HepG2 (cell line): ENCODE data around the gene COX14. TPM values are rescaled to one million over a fixed set of nuclear protein-coding genes. Genes with fewer than 3 reads are reported as not detected.
A peak's percentile ranks its signal among the peaks of the same experiment; 100 is the strongest.

Experiments used
- ARID5B ChIP-seq: IDR thresholded peaks from 2 replicates; pipeline ENCODE4 v1.4.0; 2020; ENCODE audit warnings: mild to moderate bottlenecking, missing genetic modification reagents
- CREM ChIP-seq, 2 experiments: sonication (generic) in 1 of 2; formaldehyde crosslinking in 1 of 2; IDR thresholded peaks; 2 replicates each; pipeline versions ENCODE4 v1.4.0 to v1.6.1; 2016 to 2020; ENCODE audit warnings: antibody characterized with exemption in 1 of 2, mild to moderate bottlenecking in 1 of 2, missing genetic modification reagents in 1 of 2
- ELF4 ChIP-seq: sonication (generic); formaldehyde crosslinking; IDR thresholded peaks from 2 replicates; pipeline ENCODE4 v1.5.0; 2020; ENCODE audit warnings: missing genetic modification reagents, mild to moderate bottlenecking, moderate library complexity, borderline replicate concordance
- FOSL1 ChIP-seq: sonication (generic); formaldehyde crosslinking; IDR thresholded peaks from 2 replicates; pipeline ENCODE4 v1.9.0; 2021; ENCODE audit warnings: missing genetic modification reagents, borderline replicate concordance
- HDAC2 ChIP-seq: sonication (generic); formaldehyde crosslinking; IDR thresholded peaks from 2 replicates; pipeline ENCODE4 v1.4.0; 2020; ENCODE audit warnings: missing genetic modification reagents
- HHEX ChIP-seq: IDR thresholded peaks from 2 replicates; pipeline ENCODE4 v1.6.1; 2016; ENCODE audit warnings: control low read depth
- NCOR1 ChIP-seq: fragments of 200-600 bp; sonication (generic); IDR thresholded peaks from 2 replicates; pipeline ENCODE4 v1.7.0; 2017; ENCODE audit warnings: antibody characterized with exemption, low read length, borderline replicate concordance
- PAWR ChIP-seq: sonication (generic); formaldehyde crosslinking; IDR thresholded peaks from 2 replicates; pipeline ENCODE4 v1.4.0; 2020; ENCODE audit warnings: missing genetic modification reagents, mild to moderate bottlenecking, borderline replicate concordance
- PRMT3 ChIP-seq: sonication (generic); formaldehyde crosslinking; IDR thresholded peaks from 2 replicates; pipeline ENCODE4 v1.8.1; 2022; ENCODE audit warnings: low read depth, mild to moderate bottlenecking, moderate library complexity, missing genetic modification reagents, borderline replicate concordance
- REL ChIP-seq: sonication (generic); formaldehyde crosslinking; conservative IDR thresholded peaks from 2 replicates; pipeline ENCODE4 v1.8.0; 2022; ENCODE audit warnings: mild to moderate bottlenecking, missing genetic modification reagents, moderate library complexity
- SALL1 ChIP-seq: sonication (generic); formaldehyde crosslinking; IDR thresholded peaks from 2 replicates; pipeline ENCODE4 v1.8.0; 2022; ENCODE audit warnings: mild to moderate bottlenecking, missing genetic modification reagents
- SMAD1 ChIP-seq: sonication (generic); formaldehyde crosslinking; IDR thresholded peaks from 2 replicates; pipeline ENCODE4 v1.4.0; 2020; ENCODE audit warnings: missing genetic modification reagents, low read depth, mild to moderate bottlenecking, borderline replicate concordance
- SSRP1 ChIP-seq: IDR thresholded peaks from 2 replicates; pipeline ENCODE4 v1.6.1; 2016; ENCODE audit warnings: control low read depth
- TAF1 ChIP-seq: sonication (generic); formaldehyde crosslinking; IDR thresholded peaks from 2 replicates; pipeline ENCODE4 v1.4.0; 2020; ENCODE audit warnings: missing genetic modification reagents
- TARDBP ChIP-seq: sonication (generic); formaldehyde crosslinking; IDR thresholded peaks from 2 replicates; pipeline ENCODE4 v1.8.0; 2022; ENCODE audit warnings: mild to moderate bottlenecking, missing genetic modification reagents
- ZNF124 ChIP-seq: sonication (generic); formaldehyde crosslinking; IDR thresholded peaks from 2 replicates; pipeline ENCODE4 v1.4.0; 2020; ENCODE audit warnings: missing genetic modification reagents
- ZNF317 ChIP-seq: sonication (generic); formaldehyde crosslinking; IDR thresholded peaks from 2 replicates; pipeline ENCODE4 v1.5.0; 2020; ENCODE audit warnings: mild to moderate bottlenecking, missing genetic modification reagents
- ZNF33A ChIP-seq: sonication (generic); formaldehyde crosslinking; IDR thresholded peaks from 2 replicates; pipeline ENCODE4 v1.5.1; 2020; ENCODE audit warnings: missing genetic modification reagents, mild to moderate bottlenecking, moderate library complexity, borderline replicate concordance
- ZNF343 ChIP-seq: sonication (generic); formaldehyde crosslinking; IDR thresholded peaks from 2 replicates; pipeline ENCODE4 v1.4.0; 2020; ENCODE audit warnings: mild to moderate bottlenecking, missing genetic modification reagents
- ZNF367 ChIP-seq: sonication (generic); formaldehyde crosslinking; IDR thresholded peaks from 2 replicates; pipeline ENCODE4 v1.4.0; 2020; ENCODE audit warnings: missing genetic modification reagents, borderline replicate concordance
- ZNF430 ChIP-seq: sonication (generic); formaldehyde crosslinking; IDR thresholded peaks from 2 replicates; pipeline ENCODE4 v1.9.0; 2021; ENCODE audit warnings: mild to moderate bottlenecking, missing genetic modification reagents
- ZNF598 ChIP-seq: sonication (generic); formaldehyde crosslinking; IDR thresholded peaks from 2 replicates; pipeline ENCODE4 v1.5.1; 2020; ENCODE audit warnings: mild to moderate bottlenecking, missing genetic modification reagents, borderline replicate concordance
- ZNF614 ChIP-seq: IDR thresholded peaks from 2 replicates; pipeline ENCODE4 v1.6.1; 2018; ENCODE audit warnings: missing biosample characterization, missing genetic modification reagents, inconsistent platforms, borderline replicate concordance
- ZNF709 ChIP-seq: sonication (generic); formaldehyde crosslinking; IDR thresholded peaks from 2 replicates; pipeline ENCODE4 v1.5.0; 2020; ENCODE audit warnings: mild to moderate bottlenecking, missing genetic modification reagents
- ZNF770 ChIP-seq: sonication (generic); formaldehyde crosslinking; IDR thresholded peaks from 2 replicates; pipeline ENCODE4 v1.5.0; 2020; ENCODE audit warnings: mild to moderate bottlenecking, missing genetic modification reagents
- polyA plus RNA-seq, 8 experiments: library from polyadenylated mRNA; depleted of rRNA in 3 of 8; stranded (reverse) in 7 of 8; unstranded in 1 of 8; fragments of >200 nt; fragmentation: Illumina TruSeq in 4 of 8; extraction: Trizol in 4 of 8; gene quantifications; 2 replicates each; pipeline versions ENCODE4 v1.2.1 to v1.2.3, GENCODE V29; 2011 to 2016; ENCODE audit warnings: low read depth in 4 of 8, missing spikeins in 1 of 8, mixed read lengths in 1 of 8; ENCODE audit not compliant: insufficient read depth in 1 of 8
- total RNA-seq, 5 experiments: library from RNA; depleted of rRNA; stranded (reverse); fragments of >200 nt; fragmentation: Illumina TruSeq; extraction: Trizol; gene quantifications; 2 replicates each; pipeline ENCODE4 v1.2.3, GENCODE V29; 2016; ENCODE audit warnings: low read depth in 1 of 5

COX14 gene
- total and polyA plus RNA-seq, 2 of the 13 experiments (the other 11 are each of a cell fraction or from before 2014, with no cell fraction given) = 53.0 to 71.6 TPM

GRCh38 chr12:50074936-50075807 is 36.9 kb upstream of the COX14 start (continued):
- TF ChIP-seq SSRP1 (no peak), ZNF367 (CRISPR knock-in tag) (no peak), HHEX (CRISPR knock-in tag) (no peak), ZNF598 (CRISPR knock-in tag) (no peak), ARID5B (CRISPR knock-in tag) (peak; percentile 57; the same call in 1 of the 2 replicates), ELF4 (CRISPR knock-in tag) (no peak), ZNF614 (CRISPR knock-in tag) (peak; percentile 52; the same call in 1 of the 2 replicates), TAF1 (CRISPR knock-in tag) (peak; percentile 29; the same call in 1 of the 2 replicates), PAWR (CRISPR knock-in tag) (no peak), REL (CRISPR knock-in tag) (no peak), ZNF709 (CRISPR knock-in tag) (no peak), SMAD1 (CRISPR knock-in tag) (peak; percentile 44; the same call in 1 of the 2 replicates), PRMT3 (CRISPR knock-in tag) (0 out of 2 replicates have a peak, but pooled peaks have one; percentile 27), ZNF124 (CRISPR knock-in tag) (peak; percentile 90), ZNF770 (CRISPR knock-in tag) (peak; percentile 78), ZNF430 (no peak), HDAC2 (CRISPR knock-in tag) (no peak), ZNF33A (CRISPR knock-in tag) (no peak), ZNF343 (0 out of 2 replicates have a peak, but pooled peaks have one; percentile 59), CREM (IDR thresholded peaks at IDR 0.05) (no peak), CREM (CRISPR knock-in tag; IDR thresholded peaks at IDR 0.05) (no peak), ZNF317 (CRISPR knock-in tag) (0 out of 2 replicates have a peak, but pooled peaks have one; percentile 9), TARDBP (CRISPR knock-in tag) (peak; percentile 65; the same call in 1 of the 2 replicates), NCOR1 (no peak; the same call in 1 of the 2 replicates), FOSL1 (CRISPR knock-in tag) (no peak), SALL1 (CRISPR knock-in tag) (peak; percentile 69)
